ENCODE data around the gene ELOVL6.
"Not testable (repeated sequence)": the region's sequence is repeated elsewhere in the genome, so short reads cannot be mapped to it uniquely, and the experiment has no call there.

Gene ELOVL6

GRCh38 chr4:110071466-110071865 lies 126.9 kb downstream of the ELOVL6 start:
- no peak for DNase-seq

GRCh38 chr4:110068248-110068647 lies 130.2 kb downstream of the ELOVL6 start:
- DNase-seq, result no peak

- DNase-seq, result no peak
These were observed 133.5 kb downstream of the ELOVL6 start for GRCh38 chr4:110064934-110065333.

DNA sequence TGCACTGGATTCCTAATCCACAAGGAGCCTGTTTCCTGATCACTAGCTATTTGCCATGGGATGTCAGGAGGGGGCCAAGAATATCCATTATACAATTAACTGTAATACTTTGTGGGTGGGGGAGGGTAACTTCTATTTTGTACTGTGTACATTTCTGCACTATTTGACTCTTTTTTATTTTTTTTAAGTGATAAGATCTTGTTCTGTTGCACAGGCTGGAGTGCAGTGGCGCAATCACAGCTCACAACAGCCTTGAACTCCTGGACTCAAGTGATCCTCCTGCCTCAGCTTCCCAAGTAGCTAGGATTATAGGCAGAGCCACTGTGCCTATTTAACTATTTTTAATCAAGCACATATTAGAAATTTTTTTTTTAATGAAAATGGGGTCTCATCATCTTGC lies 134.1 kb downstream of the ELOVL6 start:
- DNase-seq, result no peak

- no peak for DNase-seq
These were observed 136.2 kb downstream of the ELOVL6 start for GRCh38 chr4:110062166-110062565.

DNA sequence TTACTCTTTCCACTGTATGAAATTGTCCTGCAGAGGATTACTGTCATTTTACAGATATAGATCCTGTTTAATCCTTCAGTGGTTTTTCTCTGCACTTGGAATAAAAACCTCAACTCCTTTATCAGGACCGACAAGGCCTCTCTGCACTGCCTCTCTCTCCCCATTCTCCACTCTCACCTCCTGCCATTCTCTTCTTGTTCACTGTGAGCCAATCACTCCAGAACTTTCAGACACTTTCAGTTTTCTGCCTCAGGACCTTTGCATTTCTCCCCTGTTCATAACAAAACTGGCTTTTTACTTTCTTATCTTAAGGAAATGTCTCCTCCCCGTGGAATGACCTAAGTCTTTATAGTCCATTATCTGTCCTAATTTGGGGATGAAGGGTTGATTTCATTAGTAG lies 137.3 kb downstream of the ELOVL6 start:
- DNase-seq, result no peak

DNA sequence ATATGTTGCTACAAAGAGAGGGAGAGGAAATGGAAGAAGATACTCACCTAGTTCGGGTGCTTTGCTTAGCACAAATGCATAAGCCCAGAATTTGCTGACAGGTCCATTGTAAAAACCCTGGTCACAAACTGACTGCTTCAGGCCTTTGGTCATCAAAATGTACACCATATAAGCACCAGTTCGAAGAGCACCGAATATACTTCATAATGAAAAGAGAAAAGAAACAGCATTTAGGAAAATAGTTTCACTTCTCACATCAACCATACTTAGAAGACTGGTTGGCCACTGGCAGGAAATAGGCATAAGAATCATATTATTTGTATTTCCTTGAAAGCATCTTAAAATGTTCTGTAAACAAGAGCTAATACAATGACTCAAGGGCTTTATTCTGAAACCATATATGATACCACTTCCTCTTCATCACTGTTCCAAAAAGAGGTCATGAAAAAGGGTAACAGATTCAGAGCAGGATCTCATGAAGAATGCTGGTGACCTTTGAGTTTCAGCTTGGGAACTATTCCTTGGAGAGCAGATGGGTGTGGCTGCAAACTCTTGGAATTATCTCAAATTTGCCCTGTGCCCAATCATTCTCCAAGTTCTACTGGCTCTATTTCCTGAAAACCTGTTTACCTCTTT lies 138.7 kb downstream of the ELOVL6 start:
- DNase-seq, result no peak

- no peak for DNase-seq
These were observed 139.7 kb downstream of the ELOVL6 start for GRCh38 chr4:110058677-110059076.

- DNase-seq, result no peak
These were observed 143.2 kb downstream of the ELOVL6 start for GRCh38 chr4:110055158-110055768.

- DNase-seq, result peak in 1 of 2 experiments; percentile 14
These were observed 148.2 kb downstream of the ELOVL6 start for GRCh38 chr4:110049951-110050925.

GRCh38 chr4:110046588-110047049 lies 151.8 kb downstream of the ELOVL6 start:
- DNase-seq, result no peak

DNA sequence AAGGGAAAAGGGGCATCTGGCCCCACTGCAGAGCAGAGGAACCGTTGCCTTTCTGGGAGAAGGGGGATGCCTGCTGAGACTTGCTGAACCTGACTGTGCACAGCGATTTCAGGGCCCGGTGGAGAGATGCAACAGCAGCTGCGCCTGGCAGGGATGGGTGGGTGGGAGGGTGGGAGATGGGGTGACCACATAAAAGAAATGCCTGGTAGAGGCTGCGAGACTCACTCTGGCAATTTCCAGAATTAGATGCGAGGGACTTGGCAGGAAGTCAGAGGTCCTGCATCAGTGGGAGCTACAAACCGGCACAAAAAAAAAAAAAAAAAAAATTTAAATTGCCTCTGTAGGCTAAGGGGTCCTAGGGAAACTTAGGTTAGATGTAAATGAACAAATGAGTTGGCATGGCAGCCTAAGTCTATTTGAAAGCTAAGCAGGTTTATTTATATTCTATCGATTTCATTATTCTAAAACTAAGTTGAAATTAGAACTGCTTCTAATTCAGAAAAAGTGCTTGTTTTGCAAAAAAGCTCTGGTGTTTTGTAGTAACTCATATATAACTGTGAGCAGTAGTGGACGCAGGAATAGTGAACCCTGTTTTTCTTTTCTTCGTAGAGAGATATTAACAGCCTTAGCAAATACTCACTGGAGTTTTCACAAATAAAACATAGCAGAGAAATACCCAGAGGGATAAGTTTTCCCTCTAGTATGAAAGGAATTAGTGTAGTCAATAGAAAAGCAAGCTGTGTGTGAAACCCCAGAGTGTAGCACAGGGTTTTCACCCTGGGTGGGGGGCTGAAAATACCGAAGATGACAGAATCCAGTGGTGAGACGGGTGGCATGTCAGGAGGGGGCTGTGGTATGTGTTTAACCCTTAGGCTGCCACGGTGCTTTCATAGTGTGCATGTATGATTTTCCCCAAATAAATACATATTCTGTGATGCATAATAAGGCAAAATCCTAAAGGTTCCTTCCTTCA lies 155.6 kb downstream of the ELOVL6 start:
- no peak for DNase-seq

DNA sequence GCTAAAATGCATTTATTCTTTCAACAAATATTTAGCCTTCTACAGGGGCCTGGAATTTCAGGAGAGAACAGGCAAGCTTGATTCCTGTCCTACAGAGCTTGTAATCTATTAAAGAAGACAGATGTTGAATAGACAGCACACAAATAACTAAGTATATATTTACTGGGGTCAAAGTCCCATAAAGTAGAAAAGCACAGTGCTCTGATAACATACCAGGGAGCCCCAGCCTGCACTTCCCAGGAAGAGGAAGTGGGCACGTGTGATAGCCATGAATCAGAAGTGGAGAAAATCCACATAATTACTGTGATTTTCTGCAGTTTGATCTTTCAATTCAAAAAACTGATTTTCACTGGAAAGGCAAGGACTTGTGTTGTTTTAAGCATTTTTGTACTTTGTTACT lies 156.7 kb downstream of the ELOVL6 start:
- DNase-seq, result no peak

DNA sequence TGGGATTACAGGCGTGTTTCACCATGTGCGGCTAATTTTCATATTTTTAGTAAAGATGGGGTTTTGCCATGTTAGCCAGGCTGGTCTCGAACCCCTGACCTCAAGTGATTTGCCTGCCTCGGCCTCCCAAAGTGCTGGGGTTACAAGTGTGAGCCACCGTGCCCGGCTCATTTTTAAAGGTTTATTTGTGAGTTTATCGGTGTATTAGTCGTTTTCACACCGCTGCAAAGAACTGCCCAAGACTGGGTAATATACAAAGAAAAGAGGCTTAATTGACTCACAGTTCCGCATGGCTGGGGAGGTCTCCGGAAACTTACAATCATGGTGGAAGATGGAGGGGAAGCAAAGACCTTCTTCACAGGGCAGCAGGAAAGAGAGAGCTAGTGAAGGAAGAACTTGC lies 159.3 kb downstream of the ELOVL6 start:
- not testable (repeated sequence) for DNase-seq

GRCh38 chr4:110034026-110034393 lies 164.4 kb downstream of the ELOVL6 start:
- no peak for DNase-seq

DNA sequence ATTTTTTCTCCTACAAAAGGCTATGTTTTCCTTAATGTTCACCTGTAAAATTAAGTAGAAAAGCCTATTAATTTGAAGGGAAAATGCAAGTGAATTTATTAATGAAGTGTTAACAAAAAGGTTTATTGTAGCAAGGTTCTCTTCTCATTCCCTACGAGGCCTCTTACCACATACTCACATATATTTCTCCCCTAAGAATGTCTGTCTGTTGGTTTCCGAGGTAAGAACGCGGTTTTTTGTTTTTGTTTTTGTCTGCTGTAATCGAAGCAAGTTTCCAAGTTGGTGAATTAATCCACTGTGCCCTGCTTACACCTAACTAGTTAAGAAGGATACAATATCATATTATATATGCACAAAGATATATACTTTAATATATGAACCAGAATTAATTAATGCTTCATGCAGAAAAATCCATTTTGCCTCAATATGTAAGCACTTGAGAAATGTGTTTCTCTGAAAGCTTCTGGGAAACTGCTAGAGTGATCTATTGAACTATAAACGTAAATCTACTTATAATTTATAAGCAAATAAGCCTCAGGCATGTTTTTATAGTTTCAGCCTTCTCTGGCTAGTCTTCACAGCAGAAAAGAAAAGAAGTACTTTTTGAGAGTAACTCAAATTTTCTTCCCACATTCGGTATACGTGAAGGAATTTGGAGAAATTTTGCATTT lies 164.9 kb downstream of the ELOVL6 start:
- DNase-seq, result no peak

DNA sequence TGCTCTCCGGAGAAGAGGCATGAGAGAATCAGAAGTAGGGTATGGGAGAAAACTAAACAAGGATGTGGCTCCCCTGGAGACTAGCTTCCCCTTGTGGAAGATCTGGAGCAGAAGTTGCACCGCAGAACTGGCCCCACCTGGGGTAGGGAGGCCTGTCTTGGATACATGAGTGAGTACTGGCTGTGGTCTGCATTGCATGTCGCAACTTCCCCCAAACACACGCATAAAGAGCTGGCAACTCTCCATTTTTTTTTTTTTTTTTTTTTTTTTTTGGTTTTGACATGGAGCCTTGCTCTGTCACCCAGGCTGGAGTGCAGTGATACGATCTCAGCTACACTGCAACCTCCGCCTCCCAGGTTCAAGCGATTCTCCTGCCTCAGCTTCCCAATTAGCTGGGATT lies 165.8 kb downstream of the ELOVL6 start:
- DNase-seq, result no peak

GRCh38 chr4:110025718-110026117 lies 172.7 kb downstream of the ELOVL6 start:
- DNase-seq, result no peak

DNA sequence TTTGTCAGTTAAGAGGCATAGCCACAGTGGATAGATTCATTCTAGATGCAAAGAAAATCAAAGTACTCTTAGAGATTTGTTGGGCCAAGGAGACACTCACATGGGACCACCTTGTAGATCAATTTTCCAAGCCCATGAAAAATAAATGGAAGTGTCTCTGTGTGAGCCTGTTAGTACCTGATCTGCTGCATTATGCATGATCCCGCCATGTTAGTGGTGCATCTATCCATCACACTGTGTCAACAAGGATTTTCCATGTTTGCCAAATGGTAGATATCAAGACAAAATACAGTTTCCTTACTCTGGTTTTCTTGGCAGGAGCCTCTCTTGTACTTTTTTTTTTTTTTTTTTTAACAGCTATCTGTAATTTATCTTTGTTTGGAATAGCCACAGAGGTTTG lies 173.4 kb downstream of the ELOVL6 start:
- no peak for DNase-seq

DNA sequence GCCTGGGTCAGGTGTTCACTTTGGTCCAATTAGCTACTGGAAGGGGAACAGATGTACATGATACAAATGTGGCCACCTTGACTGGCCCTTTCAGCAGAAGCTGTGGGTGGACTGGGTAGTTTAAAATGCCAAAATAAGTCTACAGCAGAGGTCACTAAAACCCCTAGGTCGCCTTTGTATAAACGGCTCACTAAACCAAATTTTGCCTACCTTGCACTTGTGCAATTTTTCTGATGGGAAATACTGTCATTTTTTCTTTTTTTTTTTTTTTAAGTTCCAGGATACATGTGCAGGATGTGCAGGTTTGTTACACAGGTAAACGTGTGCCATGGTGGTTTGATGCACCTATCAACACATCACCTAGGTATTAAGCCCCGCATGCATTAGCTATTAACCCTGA lies 176.0 kb downstream of the ELOVL6 start:
- no peak for DNase-seq

DNA sequence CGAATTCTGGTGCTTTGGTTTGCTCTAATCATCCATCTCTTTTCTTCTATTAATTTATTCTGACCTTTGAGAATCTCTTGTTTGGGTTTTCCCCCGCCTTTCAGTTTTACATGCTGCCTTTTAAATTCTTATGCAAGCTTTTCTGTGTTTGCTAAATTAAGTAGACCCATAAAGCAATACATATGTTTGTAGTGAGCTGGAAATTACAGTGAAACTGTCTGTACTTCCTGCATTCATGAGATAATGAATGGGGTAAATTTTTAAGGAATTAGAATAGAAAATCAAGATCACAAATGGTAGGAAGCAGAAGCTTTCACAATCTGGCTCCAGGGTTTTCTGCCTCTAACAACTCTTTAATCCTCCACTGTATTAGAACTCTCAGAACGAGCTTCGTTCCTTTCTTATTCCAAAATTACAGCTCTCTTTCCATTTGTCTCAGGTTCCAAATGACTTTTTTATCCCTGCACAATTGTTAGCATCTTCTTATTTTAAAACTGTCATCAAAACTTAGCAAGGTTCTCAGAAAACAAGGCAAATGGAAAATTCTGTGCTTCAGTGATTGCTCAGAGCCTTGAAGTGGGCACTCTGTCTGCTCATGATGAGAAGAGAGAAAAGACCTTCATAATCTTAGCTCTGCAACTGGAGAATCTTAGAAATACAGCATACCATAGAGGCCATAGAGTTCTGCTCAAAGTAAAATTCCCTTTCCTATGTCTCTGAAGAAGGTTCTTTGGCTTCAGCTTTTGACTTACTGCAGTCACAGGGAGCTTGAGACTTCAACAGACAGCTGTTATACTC lies 177.6 kb downstream of the ELOVL6 start:
- DNase-seq, result no peak
